Liver (tissue), 9 donors: ENCODE data around the gene NAT16. TPM values are rescaled to one million over a fixed set of nuclear protein-coding genes. Genes with fewer than 3 reads are reported as not detected.

Experiments used
- DNase-seq: peaks from one replicate; pipeline ENCODE4 v3.0.0-alpha.2; 2017; ENCODE audit warnings: low spot score
- H3K27ac ChIP-seq, 2 donors: one replicate each; pipeline ENCODE4 v1.7.0; 2013; ENCODE audit warnings: inconsistent platforms in 2 of 2, low read length in 2 of 2, control low read depth in 1 of 2, low read depth in 1 of 2, mild to moderate bottlenecking in 1 of 2
- H3K27me3 ChIP-seq, 4 donors: one replicate each; pipeline versions ENCODE4 v1.6.1 to v1.7.0; 2013; ENCODE audit warnings: low read length in 3 of 4, inconsistent platforms in 1 of 4, mild to moderate bottlenecking in 1 of 4, moderate library complexity in 1 of 4; ENCODE audit not compliant: control insufficient read depth in 4 of 4, insufficient read depth in 4 of 4
- H3K36me3 ChIP-seq, 4 donors: one replicate each; pipeline versions ENCODE4 v1.6.1 to v1.7.0; 2013; ENCODE audit warnings: low read length in 3 of 4, mild to moderate bottlenecking in 3 of 4, low read depth in 1 of 4, moderate library complexity in 1 of 4; ENCODE audit not compliant: control insufficient read depth in 4 of 4, insufficient read depth in 3 of 4
- H3K4me1 ChIP-seq, 4 donors: one replicate each; pipeline versions ENCODE4 v1.6.1 to v1.7.0; 2013; ENCODE audit warnings: low read length in 3 of 4, mild to moderate bottlenecking in 3 of 4, moderate library complexity in 1 of 4; ENCODE audit not compliant: control insufficient read depth in 4 of 4, insufficient read depth in 4 of 4
- H3K4me3 ChIP-seq, 3 donors: one replicate each; pipeline versions ENCODE4 v1.6.1 to v1.7.0; 2013; ENCODE audit warnings: low read length in 3 of 3, control low read depth in 1 of 3, low read depth in 1 of 3, mild to moderate bottlenecking in 1 of 3
- H3K9ac ChIP-seq, 2 donors: one replicate each; pipeline ENCODE4 v1.7.0; 2013; ENCODE audit warnings: low read length in 2 of 2, mild to moderate bottlenecking in 2 of 2, moderate library complexity in 2 of 2, control low read depth in 1 of 2, low read depth in 1 of 2
- H3K9me3 ChIP-seq, 4 donors: one replicate each; pipeline versions ENCODE4 v1.6.1 to v1.7.0; 2013; ENCODE audit warnings: low read length in 3 of 4; ENCODE audit not compliant: control insufficient read depth in 4 of 4
- ATF3 ChIP-seq: IDR thresholded peaks from 2 replicates; pipeline ENCODE4 v1.6.1; 2016; ENCODE audit warnings: antibody characterized with exemption
- CTCF ChIP-seq: fragments of 150-350 bp; IDR thresholded peaks from 2 replicates; pipeline ENCODE4 v1.5.1; 2017; ENCODE audit warnings: improper control_type of control experiment, low read depth, low read length; ENCODE audit not compliant: missing input control
- EGR1 ChIP-seq, 2 donors: IDR thresholded peaks; 2 replicates each; pipeline ENCODE4 v1.6.1; 2016 to 2018; ENCODE audit warnings: antibody characterized with exemption in 2 of 2, low read depth in 2 of 2
- FOXA1 ChIP-seq: IDR thresholded peaks from 2 replicates; pipeline ENCODE4 v1.6.1; 2016; ENCODE audit warnings: antibody characterized with exemption
- FOXA2 ChIP-seq: IDR thresholded peaks from 2 replicates; pipeline ENCODE4 v1.6.1; 2016; ENCODE audit warnings: antibody characterized with exemption
- GABPA ChIP-seq, 2 donors: IDR thresholded peaks in 1 of 2; conservative IDR thresholded peaks in 1 of 2; 2 replicates each; pipeline ENCODE4 v1.6.1; 2016; ENCODE audit warnings: antibody characterized with exemption in 2 of 2, mild to moderate bottlenecking in 1 of 2, moderate library complexity in 1 of 2
- HNF4A ChIP-seq, 2 donors: conservative IDR thresholded peaks; 2 replicates each; pipeline ENCODE4 v1.6.1; 2016; ENCODE audit warnings: antibody characterized with exemption in 2 of 2, mild to moderate bottlenecking in 2 of 2
- HNF4G ChIP-seq: IDR thresholded peaks from 2 replicates; pipeline ENCODE4 v1.6.1; 2016; ENCODE audit warnings: antibody characterized with exemption
- JUND ChIP-seq, 2 donors: IDR thresholded peaks; 2 replicates each; pipeline ENCODE4 v1.6.1; 2016; ENCODE audit warnings: antibody characterized with exemption in 2 of 2
- NR2F2 ChIP-seq: IDR thresholded peaks from 2 replicates; pipeline ENCODE4 v1.6.1; 2016; ENCODE audit warnings: antibody characterized with exemption
- REST ChIP-seq: IDR thresholded peaks from 2 replicates; pipeline ENCODE4 v1.6.1; 2016; ENCODE audit warnings: antibody characterized with exemption, mild to moderate bottlenecking
- RXRA ChIP-seq, 2 donors: IDR thresholded peaks; 2 replicates each; pipeline ENCODE4 v1.6.1; 2017 to 2018; ENCODE audit warnings: antibody characterized with exemption in 2 of 2, mild to moderate bottlenecking in 1 of 2
- SP1 ChIP-seq: IDR thresholded peaks from 2 replicates; pipeline ENCODE4 v1.6.1; 2018; ENCODE audit warnings: antibody characterized with exemption, mild to moderate bottlenecking
- TAF1 ChIP-seq: conservative IDR thresholded peaks from 2 replicates; pipeline ENCODE4 v1.6.1; 2016; ENCODE audit warnings: antibody characterized with exemption, mild to moderate bottlenecking
- YY1 ChIP-seq: IDR thresholded peaks from 2 replicates; pipeline ENCODE4 v1.6.1; 2016; ENCODE audit warnings: antibody characterized with exemption, mild to moderate bottlenecking
- ZBTB33 ChIP-seq: IDR thresholded peaks from 2 replicates; pipeline ENCODE4 v1.6.1; 2016; ENCODE audit warnings: antibody characterized with exemption
- WGBS: extraction: QIAGEN DNeasy Blood & Tissue Kit; methylation state at CpG from one replicate; pipeline ENCODE4 v1.1.7; 2013; 5-methylcytosine and 5-hydroxymethylcytosine counted together
- polyA plus RNA-seq, 2 donors: library from polyadenylated mRNA; stranded (reverse) in 1 of 2; unstranded in 1 of 2; fragments of 200-250 nt in 1 of 2; fragments of >200 nt in 1 of 2; fragmentation: Nextera tagmentation in 1 of 2; extraction: Ambion mirVana in 1 of 2; gene quantifications; one replicate each; pipeline versions ENCODE4 v1.2.1 to v1.2.3, GENCODE V29; 2013 to 2015
- total RNA-seq, 2 donors: library from RNA; depleted of rRNA; stranded (reverse); fragments of >200 nt; gene quantifications; one replicate each; pipeline ENCODE4 v1.2.3, GENCODE V29; 2014
- donor health status: healthy.
- donor health status: healthy.
- donor health status: healthy.
- donor health status: healthy.
- donor health status: healthy.

The NAT16 gene
- total and polyA plus RNA-seq, 4 donors: not detected

GRCh38 chr7:101211501-101211900, 31.4 kb upstream of the NAT16 start:
- no peak for TF ChIP-seq FOXA2
- no peak for TF ChIP-seq HNF4G
- TF ChIP-seq TAF1: no peak
- TF ChIP-seq EGR1 (IDR thresholded peaks at IDR 0.05; ENCODE audit: low read depth in 2 of 2): no peak
- TF ChIP-seq NR2F2: no peak
- TF ChIP-seq ZBTB33: no peak
- TF ChIP-seq GABPA (IDR thresholded peaks at IDR 0.05 in 1 of 2, conservative IDR thresholded peaks at IDR 0.05 in 1 of 2): no peak
- no peak for TF ChIP-seq SP1
- no peak for TF ChIP-seq JUND (IDR thresholded peaks at IDR 0.05)
- no peak for TF ChIP-seq REST
- no peak for TF ChIP-seq CTCF
- TF ChIP-seq ATF3: no peak
- WGBS: 96% methylated on average over 24 of the region's 24 CpGs
- H3K27me3 ChIP-seq: no peaks in the 10 kb centered on the region
- H3K27ac ChIP-seq: no peak overlapping the region
- DNase-seq: no peak
- H3K4me3 ChIP-seq: no peak overlapping the region
- peaks cover 12 to 39% (median 22%) of the 10 kb centered on the region in 4 donors for H3K36me3 ChIP-seq
- H3K4me1 ChIP-seq: peaks cover 4 to 16% (median 11%) of the 10 kb centered on the region in 4 donors
- no peaks in the 10 kb centered on the region for H3K9me3 ChIP-seq
- no peak overlapping the region for H3K9ac ChIP-seq

GRCh38 chr7:101210143-101210542, 30.1 kb upstream of the NAT16 start:
- TF ChIP-seq FOXA1 (no peak), SP1 (no peak), REST (no peak), TAF1 (no peak), HNF4A (conservative IDR thresholded peaks at IDR 0.05) (no peak), NR2F2 (no peak), ZBTB33 (no peak), RXRA (IDR thresholded peaks at IDR 0.05) (no peak), YY1 (no peak), GABPA (IDR thresholded peaks at IDR 0.05 in 1 of 2, conservative IDR thresholded peaks at IDR 0.05 in 1 of 2) (no peak), FOXA2 (no peak), EGR1 (IDR thresholded peaks at IDR 0.05; ENCODE audit: low read depth in 2 of 2) (no peak), CTCF (no peak), JUND (IDR thresholded peaks at IDR 0.05) (no peak)
- Histone ChIP-seq H3K27ac (no peak overlapping the region), H3K9ac (no peak overlapping the region), H3K36me3 (peaks cover 12 to 48% (median 25%) of the 10 kb centered on the region in 4 donors), H3K4me3 (no peak overlapping the region), H3K9me3 (no peaks in the 10 kb centered on the region), H3K27me3 (no peaks in the 10 kb centered on the region), H3K4me1 (peaks cover 0 to 5% (median 4%) of the 10 kb centered on the region in 4 donors)
- WGBS: 96% methylated on average over 19 of the region's 19 CpGs
- DNase-seq: no peak
